Measurements from ENCODE around the gene HDAC9. TPM values are rescaled to one million over a fixed set of nuclear protein-coding genes. Genes with fewer than 3 reads are reported as not detected.

Gene HDAC9
- total RNA-seq, 2 donors from 2014 or later, result 1.5 to 4.0 TPM

- Mint-ChIP-seq H3K9me3 (no peaks in the 10 kb centered on the region), H3K27ac (no peak overlapping the region), H3K36me3 (ENCODE audit: low read depth) (no peaks in the 10 kb centered on the region), H3K27me3 (ENCODE audit: insufficient read depth) (no peaks in the 10 kb centered on the region), H3K4me1 (peaks cover 7% of the 10 kb centered on the region), H3K4me3 (no peak overlapping the region)
- Histone ChIP-seq H3K27ac (ENCODE audit: low read depth, low read length) (no peak overlapping the region), H3K4me1 (ENCODE audit: control insufficient read depth, insufficient read depth, low read length) (no peaks in the 10 kb centered on the region), H3K27me3 (ENCODE audit: control insufficient read depth, insufficient read depth, low read length, poor library complexity, severe bottlenecking) (no peaks in the 10 kb centered on the region), H3K9ac (ENCODE audit: extremely low read depth, low read length, poor library complexity, severe bottlenecking) (no peak overlapping the region), H3K4me3 (ENCODE audit: low read length) (no peak overlapping the region), H3K36me3 (ENCODE audit: control insufficient read depth, insufficient read depth, low read length) (no peaks in the 10 kb centered on the region), H3K9me3 (ENCODE audit: control insufficient read depth, low read length) (no peaks in the 10 kb centered on the region)
- WGBS, 2 experiments (ENCODE audit: insufficient coverage in 1 of 2, insufficient read length in 1 of 2), result 25 to 81% methylated on average over 1 to 2 of the region's 2 CpGs
- no peak for TF ChIP-seq CTCF (conservative IDR thresholded peaks at IDR 0.05)
- DNase-seq, result no peak
Measured at GRCh38 chr7:18806177-18806576, 310.6 kb downstream of the HDAC9 start.

- Histone ChIP-seq H3K9me3 (ENCODE audit: control insufficient read depth, low read length) (no peaks in the 10 kb centered on the region), H3K4me3 (ENCODE audit: low read length) (no peak overlapping the region), H3K9ac (ENCODE audit: extremely low read depth, low read length, poor library complexity, severe bottlenecking) (no peak overlapping the region), H3K4me1 (ENCODE audit: control insufficient read depth, insufficient read depth, low read length) (no peaks in the 10 kb centered on the region), H3K27me3 (ENCODE audit: control insufficient read depth, insufficient read depth, low read length, poor library complexity, severe bottlenecking) (no peaks in the 10 kb centered on the region), H3K36me3 (ENCODE audit: control insufficient read depth, insufficient read depth, low read length) (no peaks in the 10 kb centered on the region), H3K27ac (ENCODE audit: low read depth, low read length) (no peak overlapping the region)
- Mint-ChIP-seq H3K4me1 (peaks cover 7% of the 10 kb centered on the region), H3K4me3 (no peak overlapping the region), H3K36me3 (ENCODE audit: low read depth) (no peaks in the 10 kb centered on the region), H3K27me3 (ENCODE audit: insufficient read depth) (no peaks in the 10 kb centered on the region), H3K27ac (no peak overlapping the region), H3K9me3 (no peaks in the 10 kb centered on the region)
- no peak for DNase-seq
- 85% methylated on average over 2 of the region's 3 CpGs; no CpG with 5 or more reads in 1 of the 2 experiments for WGBS, 2 experiments (ENCODE audit: insufficient coverage in 1 of 2, insufficient read length in 1 of 2)
- TF ChIP-seq CTCF (conservative IDR thresholded peaks at IDR 0.05), result no peak
Measured at GRCh38 chr7:18808026-18808425, 312.5 kb downstream of the HDAC9 start.

- Histone ChIP-seq H3K9me3 (ENCODE audit: control insufficient read depth, low read length) (no peaks in the 10 kb centered on the region), H3K9ac (ENCODE audit: extremely low read depth, low read length, poor library complexity, severe bottlenecking) (no peak overlapping the region), H3K27ac (ENCODE audit: low read depth, low read length) (no peak overlapping the region), H3K27me3 (ENCODE audit: control insufficient read depth, insufficient read depth, low read length, poor library complexity, severe bottlenecking) (no peaks in the 10 kb centered on the region), H3K4me1 (ENCODE audit: control insufficient read depth, insufficient read depth, low read length) (no peaks in the 10 kb centered on the region), H3K4me3 (ENCODE audit: low read length) (no peak overlapping the region), H3K36me3 (ENCODE audit: control insufficient read depth, insufficient read depth, low read length) (no peaks in the 10 kb centered on the region)
- WGBS, 2 experiments (ENCODE audit: insufficient coverage in 1 of 2, insufficient read length in 1 of 2), result 89 to 100% methylated on average over 3 of the region's 3 CpGs
- no peak for DNase-seq
- H3K9me3 Mint-ChIP-seq, result no peaks in the 10 kb centered on the region
- H3K4me1 Mint-ChIP-seq, result no peaks in the 10 kb centered on the region
- H3K4me3 Mint-ChIP-seq, result no peak overlapping the region
- H3K27me3 Mint-ChIP-seq (ENCODE audit: insufficient read depth), result no peaks in the 10 kb centered on the region
- no peak for TF ChIP-seq CTCF (conservative IDR thresholded peaks at IDR 0.05)
- H3K36me3 Mint-ChIP-seq (ENCODE audit: low read depth), result no peaks in the 10 kb centered on the region
- no peak overlapping the region for H3K27ac Mint-ChIP-seq
Measured at GRCh38 chr7:18815261-18815960, 319.9 kb downstream of the HDAC9 start.
